EL (cell line): ENCODE measurements around the gene MRGPRD.
"Not testable (repeated sequence)": the region's sequence is repeated elsewhere in the genome, so short reads cannot be mapped to it uniquely, and the experiment has no call there.

Experiments used
- DNase-seq: peaks from one replicate; pipeline ENCODE4 v3.0.0-alpha.2; 2016

MRGPRD gene

GRCh38 chr11:68993546-68993945, 12.8 kb upstream of the MRGPRD start:
- no peak for DNase-seq

- no peak for DNase-seq
Observed at GRCh38 chr11:68992743-68993255, 12.0 kb upstream of the MRGPRD start.

DNA sequence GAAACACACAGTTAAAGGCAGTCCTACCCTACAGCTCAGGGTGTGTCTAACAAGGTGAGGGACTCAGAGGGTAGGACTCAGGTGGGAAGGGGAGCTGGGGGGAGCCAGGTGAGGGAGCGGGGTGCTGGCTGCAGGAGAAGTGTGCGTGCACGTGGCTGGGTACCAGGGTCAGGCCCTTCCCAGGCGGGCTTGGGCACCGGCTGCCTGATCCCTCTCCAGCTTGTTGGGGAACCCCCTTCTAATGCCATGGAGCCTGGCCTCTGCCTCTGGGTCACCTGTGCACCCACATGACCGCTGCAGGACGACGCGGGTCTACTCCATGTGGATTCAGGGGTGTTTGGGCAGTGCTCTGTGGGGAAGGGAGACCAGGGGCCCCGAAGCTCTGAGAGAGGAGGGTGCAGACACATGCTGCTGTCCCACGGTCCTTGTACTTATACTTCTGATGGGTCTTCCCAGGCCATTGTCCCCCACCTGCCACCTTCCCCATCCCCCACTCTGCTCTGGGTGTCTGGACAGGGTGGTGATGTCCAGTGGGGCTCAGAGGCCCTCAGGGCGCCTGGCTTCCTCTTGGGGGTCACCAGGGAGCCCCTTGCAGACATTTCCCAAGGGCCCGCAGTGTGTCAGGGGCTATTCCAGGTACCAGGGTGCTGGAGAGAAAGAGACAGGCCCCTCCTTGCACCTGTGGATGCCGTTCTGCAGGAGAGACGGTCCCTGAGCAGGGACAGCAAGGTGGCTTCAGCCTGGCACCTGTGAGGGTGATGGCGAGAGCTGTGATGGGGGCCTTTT, 10.4 kb upstream of the MRGPRD start:
- no peak for DNase-seq

DNA sequence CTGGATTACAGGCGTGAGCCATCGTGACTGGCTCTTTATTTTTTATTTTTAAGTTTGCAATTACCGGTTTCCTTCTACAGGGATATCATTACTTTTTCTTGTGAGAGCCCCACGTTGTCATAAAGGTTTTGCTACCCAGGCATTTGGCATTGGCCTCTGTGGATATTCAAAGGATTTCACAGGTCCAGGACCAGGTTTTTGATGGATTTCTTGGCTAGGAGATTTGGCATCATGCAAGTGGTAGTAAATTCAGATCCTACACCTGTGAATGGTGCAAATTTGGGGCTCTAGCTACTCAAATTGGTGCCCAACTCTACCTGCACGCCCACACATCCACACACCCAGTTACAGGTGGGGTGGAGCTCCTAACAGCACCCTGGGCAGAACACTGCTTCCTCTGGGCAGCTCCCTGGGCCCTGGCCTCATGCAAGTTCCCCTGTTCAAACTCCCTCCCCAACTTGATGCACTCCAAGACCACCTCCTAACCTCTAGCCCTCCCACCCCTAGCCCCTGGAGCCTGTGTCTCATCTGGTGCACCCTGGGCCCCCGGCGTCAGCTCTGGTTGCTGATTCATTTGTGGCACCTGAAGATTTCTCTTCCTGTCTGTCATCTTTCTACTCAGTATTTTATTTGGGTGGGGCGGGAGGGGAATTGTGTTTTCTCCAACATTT, 9.3 kb upstream of the MRGPRD start:
- no peak for DNase-seq

DNA sequence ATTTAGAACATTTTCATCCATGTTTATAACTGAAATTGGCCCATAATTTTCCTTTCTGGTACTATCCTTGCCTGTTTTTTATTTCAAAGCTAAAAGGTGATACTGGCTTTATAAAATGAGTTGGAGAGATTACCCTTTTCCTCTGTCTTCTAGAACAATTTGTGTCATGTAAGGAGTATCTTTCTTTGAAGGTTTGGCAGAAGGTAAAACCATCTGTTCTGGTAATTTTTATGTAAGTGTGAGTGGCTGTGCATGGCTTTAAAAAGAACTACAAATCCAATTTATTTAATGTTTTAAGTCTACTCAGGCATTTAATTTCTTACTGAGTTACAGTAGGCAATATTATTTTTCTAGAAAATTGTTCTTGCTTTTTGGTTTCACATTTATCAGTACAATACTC, 7.7 kb upstream of the MRGPRD start:
- no peak for DNase-seq

- no peak for DNase-seq
Observed at GRCh38 chr11:68987211-68987610, 6.4 kb upstream of the MRGPRD start.

DNA sequence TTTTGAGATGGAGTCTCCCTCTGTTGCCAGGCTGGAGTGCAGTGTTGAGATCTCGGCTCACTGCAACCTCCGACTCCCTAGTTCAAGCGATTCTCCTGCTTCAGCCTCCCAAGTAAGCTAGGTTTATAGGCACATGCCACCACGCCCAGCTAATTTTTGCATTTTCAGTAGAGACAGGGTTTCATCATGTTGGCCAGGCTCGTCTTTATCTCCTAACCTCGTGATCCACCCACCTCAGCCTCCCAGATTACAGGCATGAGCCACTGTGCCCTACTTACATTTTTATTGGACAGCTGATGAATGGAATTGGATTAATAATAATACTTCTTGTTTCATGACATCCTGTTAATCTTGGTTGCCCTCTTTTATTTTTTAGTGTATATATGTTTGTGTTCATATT, 3.0 kb upstream of the MRGPRD start:
- no peak for DNase-seq

- DNase-seq, result no peak
Observed at GRCh38 chr11:68982134-68982533, 1.3 kb upstream of the MRGPRD start.

GRCh38 chr11:68979931-68980775, 633 bp downstream of the MRGPRD start:
- no peak for DNase-seq

- DNase-seq, result no peak
Observed at GRCh38 chr11:68978931-68979594, 1.7 kb downstream of the MRGPRD start.

- no peak for DNase-seq
Observed at GRCh38 chr11:68978626-68978930, 2.2 kb downstream of the MRGPRD start.

- no peak for DNase-seq
Observed at GRCh38 chr11:68977781-68978625, 2.8 kb downstream of the MRGPRD start.

DNA sequence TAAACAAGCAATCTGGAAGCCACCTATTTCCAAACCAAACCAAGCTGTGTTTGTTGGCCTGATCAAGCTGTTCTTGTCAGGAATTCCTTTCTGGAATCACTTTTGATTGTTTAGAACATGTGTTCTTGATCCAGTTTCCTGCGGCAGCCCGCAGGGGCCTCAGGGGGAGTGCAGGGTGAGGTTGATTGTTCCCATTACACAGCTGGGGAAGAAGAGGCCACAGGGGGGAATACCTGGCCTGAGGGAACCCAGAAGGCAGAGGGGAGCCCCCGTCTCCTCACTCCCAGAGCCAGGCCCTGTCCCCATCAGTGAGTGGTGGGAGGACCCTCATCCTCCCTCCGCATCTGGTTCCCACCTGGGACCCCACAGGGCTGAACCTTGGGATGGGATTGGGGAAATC, 4.2 kb downstream of the MRGPRD start:
- no peak for DNase-seq

- DNase-seq, result no peak
Observed at GRCh38 chr11:68976095-68976494, 4.7 kb downstream of the MRGPRD start.

DNA sequence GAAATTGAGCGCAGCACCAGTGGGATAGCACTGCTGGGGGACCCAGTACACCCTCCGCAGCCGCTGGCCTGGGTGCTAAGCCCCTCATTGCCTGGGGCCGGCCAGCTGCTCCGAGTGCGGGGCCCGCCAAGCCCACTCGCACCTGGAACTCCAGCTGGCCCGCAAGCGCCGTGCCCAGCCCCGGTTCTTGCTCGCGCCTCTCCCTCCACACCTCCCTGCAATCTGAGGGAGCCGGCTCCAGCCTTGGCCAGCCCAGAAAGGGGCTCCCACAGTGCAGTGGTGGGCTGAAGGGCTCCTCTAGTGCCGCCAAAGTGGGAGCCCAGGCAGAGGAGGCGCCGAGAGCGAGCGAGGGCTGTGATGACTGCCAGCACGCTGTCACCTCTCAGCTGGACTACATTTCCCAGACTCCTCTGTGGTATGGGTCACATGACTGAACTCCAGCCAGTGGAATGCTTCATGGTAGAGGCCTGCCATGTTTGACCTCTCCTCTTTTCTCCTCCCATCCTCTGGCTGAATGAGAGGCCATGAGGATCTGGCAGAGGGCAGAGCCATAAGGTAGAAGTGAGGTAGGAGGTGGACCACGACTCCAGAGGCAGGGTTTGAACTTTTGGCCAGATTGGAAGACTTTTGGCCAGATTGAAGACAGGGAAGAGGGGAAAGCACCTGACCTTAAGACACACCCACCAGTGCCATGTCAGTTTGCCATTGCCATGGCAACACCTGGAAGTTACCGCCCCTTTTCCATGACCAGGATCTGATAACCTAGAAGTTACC, 6.2 kb downstream of the MRGPRD start:
- DNase-seq, result peak; percentile 38

GRCh38 chr11:68973706-68974105, 7.1 kb downstream of the MRGPRD start:
- not testable (repeated sequence) for DNase-seq

DNA sequence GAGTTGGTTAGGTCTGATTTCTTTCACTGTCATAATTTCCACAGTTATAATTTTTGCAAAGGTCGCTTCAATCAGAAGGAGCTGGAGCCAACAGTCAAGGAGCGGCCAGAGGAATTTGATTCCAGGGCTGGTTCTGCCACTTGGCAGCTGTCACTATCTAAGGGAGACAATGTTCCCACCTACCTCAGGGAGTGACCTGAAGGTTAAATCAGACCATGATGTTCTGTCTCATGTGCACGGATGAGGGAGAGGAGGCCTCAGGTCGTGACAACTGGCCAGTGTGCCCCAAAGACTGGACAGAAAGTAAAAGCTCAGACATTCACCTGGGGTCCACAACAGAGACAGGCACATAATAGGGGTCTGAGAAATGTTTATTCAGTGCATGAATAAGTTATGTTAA, 7.6 kb downstream of the MRGPRD start:
- no peak for DNase-seq

DNA sequence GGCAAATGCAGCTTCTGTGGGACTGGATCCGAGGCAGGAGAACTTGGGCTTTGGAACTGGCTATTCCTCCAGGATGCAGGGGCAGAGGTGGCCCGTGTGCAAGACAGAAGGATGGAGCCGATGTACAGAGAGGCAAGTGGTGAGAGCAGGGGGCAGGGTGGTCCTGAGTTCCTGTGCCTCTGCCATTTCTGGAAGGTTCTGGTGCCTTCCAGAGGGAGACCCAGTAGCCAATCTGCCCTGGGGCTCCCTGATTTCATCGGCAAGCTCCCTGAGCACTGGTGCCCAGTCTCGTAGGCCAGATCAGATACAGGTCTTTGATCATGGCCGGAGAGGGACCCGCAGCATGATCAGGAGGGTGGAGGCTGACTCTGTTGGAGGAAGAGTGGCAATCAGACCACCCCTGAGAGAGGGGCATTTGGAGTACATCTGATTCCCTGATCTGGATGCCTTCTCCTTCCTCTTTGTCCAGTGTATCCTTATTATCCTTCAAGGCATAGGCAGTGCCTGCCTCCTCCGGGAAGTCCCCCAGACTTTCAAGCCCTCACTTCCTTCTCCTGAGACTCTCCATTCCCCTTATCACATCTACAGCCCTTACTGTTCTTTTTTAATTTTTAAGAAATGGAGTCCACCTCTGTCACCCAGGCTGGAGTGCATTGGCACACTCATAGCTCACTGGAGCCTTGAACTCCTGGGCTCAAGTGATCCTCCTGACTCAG, 9.7 kb downstream of the MRGPRD start:
- no peak for DNase-seq

DNA sequence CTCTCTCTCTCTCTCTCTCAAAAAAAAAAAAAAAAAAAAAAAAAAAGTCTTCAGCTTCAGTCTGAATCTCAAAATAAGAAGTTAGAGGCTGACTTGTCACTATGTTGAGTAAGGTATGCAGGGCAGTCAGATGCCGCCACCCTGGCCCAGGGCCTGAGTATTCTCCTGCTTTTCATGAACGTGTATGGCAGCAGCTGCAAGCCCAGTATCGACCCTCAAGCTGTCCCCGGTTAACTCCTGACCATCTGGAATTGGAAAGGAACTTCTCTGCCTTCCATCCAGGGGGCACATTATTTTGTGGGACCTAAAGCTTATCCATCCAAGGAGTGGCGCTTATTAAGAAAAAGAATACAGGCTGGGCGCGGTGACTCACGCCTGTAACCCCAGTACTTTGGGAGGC, 11.4 kb downstream of the MRGPRD start:
- DNase-seq, result no peak
